Hematopoietic multipotent progenitor cell treated with erythropoietin and hydrocortisone succinate and interleukin-3 and kit ligand, for 17 days (in vitro differentiated cells): ENCODE results near the gene ASTN2.

Experiments used
- DNase-seq: peaks from one replicate; pipeline ENCODE4 v3.0.0-alpha.2; 2015; ENCODE audit warnings: low spot score

The ASTN2 gene

GRCh38 chr9:117359910-117360309 lies 54.9 kb downstream of the ASTN2 start:
- DNase-seq, result no peak

DNA sequence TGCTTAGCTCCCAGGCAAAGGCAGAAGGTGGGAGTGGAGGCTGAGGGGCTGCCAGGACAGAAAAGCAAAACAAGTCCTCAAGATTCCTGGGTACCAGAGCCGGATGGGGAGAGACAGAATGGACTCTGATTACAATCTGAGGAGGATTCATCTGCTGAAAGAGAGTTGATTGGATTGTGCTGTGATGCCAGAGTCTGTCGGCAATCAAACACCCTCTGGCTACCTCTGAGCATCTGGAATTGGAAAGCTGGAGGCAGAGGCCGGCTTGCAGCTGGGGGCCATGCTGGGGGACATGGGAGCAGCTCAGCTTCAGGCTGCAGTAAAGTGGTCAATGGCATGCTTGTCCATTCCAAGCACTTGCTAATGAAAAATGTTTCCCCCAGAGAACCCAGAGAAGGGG lies 59.3 kb downstream of the ASTN2 start:
- DNase-seq, result no peak

DNA sequence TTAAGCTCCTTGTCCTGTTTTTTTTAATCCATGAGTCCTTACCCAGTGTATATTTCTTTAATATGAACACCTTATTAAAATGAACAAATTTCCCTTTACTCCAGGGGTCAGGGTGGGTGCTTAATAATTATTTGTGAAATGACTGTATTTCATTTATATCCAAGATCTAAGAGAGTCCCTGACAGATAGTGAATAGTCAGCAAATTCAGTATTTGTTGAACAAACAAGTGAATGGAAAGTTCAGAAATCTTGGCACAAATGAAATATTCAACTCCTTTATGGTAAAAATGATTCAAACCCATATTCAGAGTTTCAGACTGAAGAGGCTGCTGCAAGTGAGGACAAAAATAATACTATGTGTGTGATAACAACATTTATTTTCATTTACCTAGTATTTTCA lies 59.9 kb downstream of the ASTN2 start:
- DNase-seq, result no peak

DNA sequence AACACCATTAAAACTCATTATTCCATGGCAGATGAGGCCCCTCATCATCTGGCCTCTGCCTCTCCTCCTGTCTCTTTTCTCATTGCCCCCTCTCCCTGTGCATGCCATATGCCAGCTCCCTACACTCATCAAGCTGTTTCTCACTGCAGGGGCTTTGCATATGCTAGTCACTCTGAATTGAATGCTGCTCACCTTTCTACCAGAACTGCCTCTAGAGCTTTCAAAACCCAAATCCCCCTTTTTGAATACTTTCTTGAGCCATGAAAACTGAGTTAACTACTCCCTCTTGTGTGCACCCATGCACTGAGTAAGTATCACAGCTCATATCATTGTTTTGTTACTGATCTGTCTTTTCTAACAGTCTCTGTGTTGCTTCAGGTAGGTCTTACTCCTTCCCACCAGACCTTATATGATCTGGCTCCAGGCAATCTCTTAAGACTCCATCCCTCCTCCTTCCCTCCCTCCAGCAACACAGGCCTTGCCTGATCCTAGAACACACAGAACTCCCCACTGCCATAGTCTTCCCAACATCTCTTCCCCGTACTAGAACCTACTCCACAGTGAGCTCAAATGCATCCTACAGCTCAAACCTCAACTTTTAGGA lies 60.5 kb downstream of the ASTN2 start:
- DNase-seq, result no peak

GRCh38 chr9:117344892-117345660 lies 69.8 kb downstream of the ASTN2 start:
- no peak for DNase-seq

GRCh38 chr9:117343427-117343826 lies 71.4 kb downstream of the ASTN2 start:
- DNase-seq, result no peak

DNA sequence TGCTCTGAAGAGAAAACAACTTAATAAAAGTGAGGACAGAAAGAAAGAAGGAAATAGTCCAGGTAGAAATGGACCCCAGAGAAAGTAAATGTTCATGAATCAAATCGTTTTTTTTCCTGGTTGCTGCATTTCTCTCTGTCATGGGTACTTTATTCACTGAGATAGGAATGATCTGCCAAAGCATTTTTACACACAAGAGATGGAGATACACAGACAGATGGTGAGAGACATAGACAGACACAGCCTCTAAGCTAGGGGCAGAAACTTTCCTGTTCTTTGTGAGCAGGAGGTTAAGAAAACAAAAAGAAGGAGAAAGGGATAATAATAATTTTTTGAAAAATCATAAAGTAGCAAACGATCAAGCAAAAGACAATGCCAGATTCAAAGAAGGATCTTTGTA lies 73.7 kb downstream of the ASTN2 start:
- no peak for DNase-seq

GRCh38 chr9:117340422-117340821 lies 74.4 kb downstream of the ASTN2 start:
- no peak for DNase-seq

GRCh38 chr9:117335837-117336433 lies 78.9 kb downstream of the ASTN2 start:
- no peak for DNase-seq

- no peak for DNase-seq
Observed at GRCh38 chr9:117334101-117334500, 80.8 kb downstream of the ASTN2 start.

DNA sequence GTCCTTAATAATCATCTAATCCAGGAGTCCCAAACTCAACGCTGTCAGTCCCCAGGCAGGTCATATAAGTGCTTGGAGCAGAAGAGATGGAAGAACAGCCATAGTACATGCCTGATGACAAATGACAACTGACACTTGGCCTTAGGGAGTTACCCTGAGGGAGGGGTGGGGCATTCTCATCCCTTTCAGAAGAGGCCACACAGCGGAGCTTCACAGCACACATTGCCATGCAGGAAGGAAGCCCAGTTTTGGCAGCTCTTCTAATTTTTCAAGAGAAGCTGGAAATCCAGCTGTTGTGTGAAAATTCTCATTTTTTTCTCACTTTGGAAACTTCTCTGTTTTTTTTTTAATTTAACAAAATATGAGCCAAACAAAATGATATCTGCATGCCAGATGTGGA lies 89.0 kb downstream of the ASTN2 start:
- no peak for DNase-seq

GRCh38 chr9:117325110-117325731 lies 89.6 kb downstream of the ASTN2 start:
- DNase-seq, result no peak

- no peak for DNase-seq
Observed at GRCh38 chr9:117323390-117323789, 91.5 kb downstream of the ASTN2 start.

DNA sequence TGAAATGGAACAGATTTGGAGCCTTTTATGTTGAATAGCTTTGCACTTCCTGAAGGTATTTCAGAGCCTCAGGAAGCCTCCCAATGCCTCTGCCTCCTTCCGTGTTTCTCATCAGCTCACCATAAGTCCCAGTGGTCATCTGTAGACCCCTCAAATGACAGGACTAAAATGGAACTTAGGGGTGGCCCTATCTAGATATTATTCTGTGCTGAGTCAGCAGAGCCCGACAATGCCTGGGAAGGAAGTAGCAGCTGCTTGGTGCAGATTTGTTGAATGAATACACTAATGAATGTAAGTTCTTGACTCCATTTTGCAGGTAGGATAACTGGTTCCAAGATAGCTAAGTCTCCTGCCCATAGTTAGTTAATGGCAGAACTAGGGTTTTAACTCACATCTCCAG lies 97.7 kb downstream of the ASTN2 start:
- no peak for DNase-seq

- DNase-seq, result no peak
Observed at GRCh38 chr9:117315236-117315635, 99.6 kb downstream of the ASTN2 start.

- DNase-seq, result no peak
Observed at GRCh38 chr9:117313989-117314388, 100.9 kb downstream of the ASTN2 start.

- DNase-seq, result no peak
Observed at GRCh38 chr9:117307701-117308100, 107.2 kb downstream of the ASTN2 start.

- DNase-seq, result no peak
Observed at GRCh38 chr9:117306032-117306431, 108.8 kb downstream of the ASTN2 start.

DNA sequence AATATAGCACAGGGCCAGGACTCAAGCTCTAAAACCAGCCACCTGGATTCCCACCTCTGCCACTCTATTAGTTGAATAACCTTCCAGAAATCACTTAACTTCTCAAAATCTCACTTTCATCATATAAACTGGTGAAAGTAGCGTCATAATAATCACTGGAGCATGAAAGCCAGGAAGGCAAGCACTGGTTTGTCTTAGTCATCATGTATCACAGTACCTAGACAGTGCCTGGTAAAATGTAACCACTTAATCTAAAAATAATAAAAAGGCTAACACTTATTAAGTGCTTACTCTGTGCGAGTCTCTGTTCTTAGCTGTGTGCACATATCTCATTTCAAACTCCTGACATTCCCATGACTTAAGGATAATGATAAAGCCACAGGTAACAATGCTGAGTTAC lies 109.4 kb downstream of the ASTN2 start:
- no peak for DNase-seq

GRCh38 chr9:117304549-117304948 lies 110.3 kb downstream of the ASTN2 start:
- no peak for DNase-seq

DNA sequence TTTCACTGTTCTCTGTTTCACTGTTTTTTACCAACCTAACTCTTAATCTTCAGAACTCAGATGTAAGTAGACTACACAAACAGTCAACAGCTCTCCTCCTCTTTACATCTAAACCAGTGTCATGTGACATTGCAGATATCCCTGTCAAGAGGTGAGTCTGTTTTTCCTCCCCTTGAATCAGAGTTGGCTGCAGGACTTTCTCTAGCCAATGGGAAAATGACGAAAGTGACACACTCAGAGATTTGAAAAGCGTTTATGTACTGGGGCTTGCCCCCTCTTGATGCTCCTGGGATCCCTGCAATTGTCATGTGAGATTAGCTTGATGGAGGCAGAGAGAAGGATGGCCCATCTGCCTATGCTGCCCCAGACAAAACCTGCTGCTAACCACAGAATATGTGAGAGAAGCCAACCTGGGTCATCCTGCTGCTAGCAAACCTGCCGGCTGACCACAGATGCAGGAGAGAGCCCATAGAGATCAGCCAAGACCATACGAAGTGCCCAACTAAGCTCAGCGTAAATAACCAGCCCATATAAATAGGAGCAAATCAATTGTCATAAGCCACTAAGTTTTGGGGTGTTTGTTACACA lies 111.1 kb downstream of the ASTN2 start:
- DNase-seq, result no peak

- no peak for DNase-seq
Observed at GRCh38 chr9:117302487-117302886, 112.4 kb downstream of the ASTN2 start.
